ENCODE data around the gene FCER1G. TPM values are rescaled to one million over a fixed set of nuclear protein-coding genes. Genes with fewer than 3 reads are reported as not detected.
"Not testable (repeated sequence)": the region's sequence is repeated elsewhere in the genome, so short reads cannot be mapped to it uniquely, and the experiment has no call there.

Gene FCER1G
- total and polyA plus RNA-seq, 9 of the 15 experiments (the other 6 are each of a cell fraction or from before 2014, with no cell fraction given) = 0.15 to 0.69 (median 0.31) TPM; not detected in 2

DNA sequence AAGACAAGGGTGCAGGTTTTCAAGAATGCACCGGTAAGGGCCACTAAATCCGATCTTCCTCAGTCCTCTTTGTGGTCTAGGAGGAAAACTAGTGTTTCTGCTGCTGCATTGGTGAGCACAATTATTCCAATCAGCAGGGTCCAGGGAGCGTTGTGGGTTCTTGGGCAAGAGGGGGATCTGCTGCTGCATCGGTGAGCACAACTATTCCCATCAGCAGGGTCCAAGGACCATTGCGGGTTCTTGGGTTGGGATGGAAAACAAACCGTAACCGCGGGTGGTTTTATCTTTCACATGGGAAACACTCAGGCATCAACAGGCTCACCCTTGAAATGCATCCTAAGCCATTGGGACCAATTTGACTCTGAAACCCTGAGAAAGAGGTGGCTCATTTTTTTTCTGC is 36.5 kb downstream of the FCER1G start (continued):
- TF ChIP-seq, protein P1, sequence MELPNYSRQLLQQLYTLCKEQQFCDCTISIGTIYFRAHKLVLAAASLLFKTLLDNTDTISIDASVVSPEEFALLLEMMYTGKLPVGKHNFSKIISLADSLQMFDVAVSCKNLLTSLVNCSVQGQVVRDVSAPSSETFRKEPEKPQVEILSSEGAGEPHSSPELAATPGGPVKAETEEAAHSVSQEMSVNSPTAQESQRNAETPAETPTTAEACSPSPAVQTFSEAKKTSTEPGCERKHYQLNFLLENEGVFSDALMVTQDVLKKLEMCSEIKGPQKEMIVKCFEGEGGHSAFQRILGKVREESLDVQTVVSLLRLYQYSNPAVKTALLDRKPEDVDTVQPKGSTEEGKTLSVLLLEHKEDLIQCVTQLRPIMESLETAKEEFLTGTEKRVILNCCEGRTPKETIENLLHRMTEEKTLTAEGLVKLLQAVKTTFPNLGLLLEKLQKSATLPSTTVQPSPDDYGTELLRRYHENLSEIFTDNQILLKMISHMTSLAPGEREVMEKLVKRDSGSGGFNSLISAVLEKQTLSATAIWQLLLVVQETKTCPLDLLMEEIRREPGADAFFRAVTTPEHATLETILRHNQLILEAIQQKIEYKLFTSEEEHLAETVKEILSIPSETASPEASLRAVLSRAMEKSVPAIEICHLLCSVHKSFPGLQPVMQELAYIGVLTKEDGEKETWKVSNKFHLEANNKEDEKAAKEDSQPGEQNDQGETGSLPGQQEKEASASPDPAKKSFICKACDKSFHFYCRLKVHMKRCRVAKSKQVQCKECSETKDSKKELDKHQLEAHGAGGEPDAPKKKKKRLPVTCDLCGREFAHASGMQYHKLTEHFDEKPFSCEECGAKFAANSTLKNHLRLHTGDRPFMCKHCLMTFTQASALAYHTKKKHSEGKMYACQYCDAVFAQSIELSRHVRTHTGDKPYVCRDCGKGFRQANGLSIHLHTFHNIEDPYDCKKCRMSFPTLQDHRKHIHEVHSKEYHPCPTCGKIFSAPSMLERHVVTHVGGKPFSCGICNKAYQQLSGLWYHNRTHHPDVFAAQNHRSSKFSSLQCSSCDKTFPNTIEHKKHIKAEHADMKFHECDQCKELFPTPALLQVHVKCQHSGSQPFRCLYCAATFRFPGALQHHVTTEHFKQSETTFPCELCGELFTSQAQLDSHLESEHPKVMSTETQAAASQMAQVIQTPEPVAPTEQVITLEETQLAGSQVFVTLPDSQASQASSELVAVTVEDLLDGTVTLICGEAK (IDR thresholded peaks at IDR 0.05) = no peak
- TF ChIP-seq, protein P1 (CRISPR knock-in tag; IDR thresholded peaks at IDR 0.05) = no peak
- no peak for TF ChIP-seq ZNF76 (CRISPR knock-in tag; IDR thresholded peaks at IDR 0.05; ENCODE audit: borderline replicate concordance)
- TF ChIP-seq LCOR (CRISPR knock-in tag; IDR thresholded peaks at IDR 0.05) = no peak
- TF ChIP-seq ZNF644 (tag; IDR thresholded peaks at IDR 0.05; ENCODE audit: low read depth) = no peak
- TF ChIP-seq ZNF717 (CRISPR knock-in tag; IDR thresholded peaks at IDR 0.05) = no peak
- TF ChIP-seq DMBX1 (CRISPR knock-in tag; IDR thresholded peaks at IDR 0.05; ENCODE audit: borderline replicate concordance) = no peak

DNA sequence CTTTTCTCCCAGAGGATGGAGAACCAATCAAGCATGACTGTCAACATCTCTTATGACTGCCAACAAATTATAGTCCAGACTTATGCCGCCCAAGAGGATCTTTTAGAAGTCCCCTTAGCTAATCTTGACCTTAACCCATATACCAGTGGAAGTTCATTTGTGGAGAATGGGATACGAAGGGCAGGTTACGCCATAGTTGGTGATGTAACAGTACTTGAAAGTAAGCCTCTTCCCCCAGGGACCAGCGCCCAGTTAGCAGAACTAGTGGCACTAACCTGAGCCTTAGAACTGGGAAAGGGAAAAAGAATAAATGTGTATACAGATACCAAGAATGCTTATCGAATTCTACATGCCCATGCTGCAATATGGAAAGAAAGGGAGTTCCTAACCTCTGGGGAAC is 40.2 kb downstream of the FCER1G start:
- H3K36me3 ChIP-seq (ENCODE audit: control insufficient read depth, insufficient read depth, low read length); H3K9me1 ChIP-seq (ENCODE audit: control insufficient read depth, insufficient read depth, low read length); DNase-seq (ENCODE audit: extremely low read depth in 1 of 4, low spot score in 3 of 4); H3K4me1 ChIP-seq (replicated peaks in 1 of 2; ENCODE audit: control insufficient read depth in 2 of 2, insufficient read depth in 2 of 2, low read length in 2 of 2); CTCF ChIA-PET (ENCODE audit: low intra/inter-chr PET ratio); H4K20me1 ChIP-seq (replicated peaks; ENCODE audit: control insufficient read depth, insufficient read depth, low read length); H3K79me2 ChIP-seq (ENCODE audit: control insufficient read depth, insufficient read depth, low read length); BruUV-seq (replicated peaks); H3K9me3 ChIP-seq (replicated peaks; ENCODE audit: control insufficient read depth, insufficient read depth, low read depth, low read length); in situ Hi-C loops (cut with MboI); H3K4me2 ChIP-seq (ENCODE audit: insufficient read depth, low read length); FAIRE-seq; intact Hi-C loops (cut with micrococcal nuclease); ATAC-seq; H2AFZ ChIP-seq (ENCODE audit: low read depth, low read length); POLR2A ChIA-PET; H3K4me3 ChIP-seq; H3K9ac ChIP-seq (ENCODE audit: insufficient read depth in 1 of 2, low read depth in 2 of 2, low read length in 2 of 2); H3K27ac ChIP-seq (ENCODE audit: extremely low read depth, low read depth, low read length): not testable (repeated sequence)
- peaks cover 16 to 18% of the 10 kb centered on the region in 2 experiments; a peak in 4 of 5 replicates for H3K27me3 ChIP-seq (ENCODE audit: control insufficient read depth in 2 of 2, insufficient read depth in 2 of 2, low read length in 2 of 2)
- 3% methylated on average over 5 of the region's 5 CpGs for WGBS (ENCODE audit: insufficient coverage, low coverage, missing lambda C conversion rate)
